T-helper 2 cell (primary cell): ENCODE measurements around the gene PDLIM1.

Experiments used
- DNase-seq, 5 experiments: peaks; one replicate each; pipeline versions ENCODE4 v3.0.0 to v3.0.0-alpha.2; 2012 to 2022

Gene PDLIM1

GRCh38 chr10:95314192-95314918, 23.6 kb upstream of the PDLIM1 start:
- DNase-seq: no peak

GRCh38 chr10:95312986-95313495, 22.2 kb upstream of the PDLIM1 start:
- no peak for DNase-seq

DNA sequence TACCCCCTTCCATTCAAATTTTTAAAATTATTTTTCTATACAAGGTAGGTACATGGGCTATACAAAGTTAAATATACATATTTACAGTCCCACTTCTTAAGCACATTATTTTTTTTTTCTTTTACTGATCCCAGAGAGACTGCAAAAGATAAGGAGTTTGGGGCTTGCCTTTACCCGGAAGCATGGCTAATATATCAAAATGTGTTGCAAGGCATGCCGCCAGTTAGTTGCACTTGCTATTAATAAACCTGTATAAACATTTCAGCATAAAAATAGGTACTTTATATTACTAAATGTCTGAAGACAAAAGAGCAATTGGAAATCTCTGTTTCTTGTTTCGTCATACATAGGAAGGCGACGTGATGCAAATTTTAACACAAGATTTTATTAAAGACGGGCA, 21.5 kb upstream of the PDLIM1 start:
- no peak for DNase-seq

- DNase-seq: no peak
Observed at GRCh38 chr10:95309958-95310357, 19.2 kb upstream of the PDLIM1 start.

GRCh38 chr10:95308389-95309302, 17.8 kb upstream of the PDLIM1 start:
- no peak for DNase-seq

DNA sequence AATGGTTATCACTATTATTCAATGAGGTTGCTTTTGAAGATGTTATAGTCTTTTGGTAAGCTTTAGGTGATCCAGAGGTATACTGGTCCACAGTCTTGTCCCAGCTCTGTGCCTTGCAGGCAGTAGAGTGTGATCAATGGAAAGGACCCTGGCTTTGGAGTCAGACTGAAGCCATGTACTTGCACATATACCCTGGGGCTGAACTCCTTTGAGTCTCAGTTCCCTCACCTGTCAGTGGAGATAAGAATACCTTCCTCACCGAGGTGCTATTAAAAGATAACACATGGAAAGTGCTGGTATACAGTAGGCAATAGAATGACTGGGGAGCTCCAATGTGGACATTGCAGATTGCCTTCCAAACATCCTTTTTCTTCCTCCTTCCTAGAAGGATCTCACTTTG, 16.0 kb upstream of the PDLIM1 start:
- DNase-seq: no peak

DNA sequence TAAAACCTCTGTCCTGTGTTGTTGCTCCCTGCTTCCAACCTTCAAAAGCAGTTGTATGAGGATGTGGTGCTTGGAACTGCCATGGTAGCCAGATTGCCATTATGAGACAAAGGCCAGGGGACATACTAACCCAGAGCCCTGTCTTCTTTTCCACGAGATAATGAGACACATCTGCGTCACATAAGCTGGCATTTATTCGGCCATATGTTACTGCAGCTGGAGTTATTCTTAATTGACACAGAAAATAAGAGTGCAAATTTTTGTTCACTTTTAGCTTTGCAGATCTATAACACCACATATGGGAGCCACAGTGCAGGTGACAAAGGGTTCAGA, 15.5 kb upstream of the PDLIM1 start:
- no peak for DNase-seq

GRCh38 chr10:95305606-95306317, 15.0 kb upstream of the PDLIM1 start:
- DNase-seq: no peak

DNA sequence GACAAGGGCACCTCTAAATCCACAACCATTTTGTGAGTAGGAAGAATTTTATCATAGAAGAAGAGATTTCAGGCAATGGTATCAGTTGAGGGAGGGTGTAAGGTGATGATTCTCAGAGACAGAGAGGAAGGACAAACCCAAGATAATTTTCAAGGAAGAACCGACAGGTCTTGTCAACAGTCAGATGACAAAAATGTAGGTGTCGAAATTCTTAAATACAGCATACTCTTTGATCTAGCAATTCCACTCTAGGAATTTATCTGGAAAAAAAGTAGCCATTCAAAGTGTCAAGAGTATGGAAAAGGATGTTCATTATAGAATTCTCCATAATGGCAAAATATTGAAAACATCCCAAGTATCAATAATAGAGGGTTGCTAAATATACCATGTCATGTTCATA, 14.2 kb upstream of the PDLIM1 start:
- DNase-seq: no peak

DNA sequence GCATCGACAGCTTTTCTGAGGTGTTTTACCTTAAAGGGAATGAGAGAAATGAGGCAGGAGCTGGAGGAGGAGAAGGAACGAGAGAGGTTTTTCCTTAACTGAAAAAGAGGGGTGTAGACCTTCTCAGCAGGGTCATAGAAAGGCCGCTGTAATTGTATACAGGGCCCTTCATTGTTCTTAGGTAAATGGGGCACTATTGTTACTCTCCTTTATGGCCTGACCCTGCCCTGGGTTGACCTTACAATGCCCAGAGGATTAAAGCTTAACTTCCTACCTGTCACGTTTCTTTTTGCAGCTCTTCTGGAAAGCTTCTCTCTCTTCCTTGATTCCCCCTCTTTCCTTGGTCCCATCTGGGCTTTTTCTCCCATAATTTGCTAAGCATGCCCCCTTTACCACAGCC, 13.7 kb upstream of the PDLIM1 start:
- DNase-seq: no peak

GRCh38 chr10:95303950-95304349, 13.1 kb upstream of the PDLIM1 start:
- no peak for DNase-seq

DNA sequence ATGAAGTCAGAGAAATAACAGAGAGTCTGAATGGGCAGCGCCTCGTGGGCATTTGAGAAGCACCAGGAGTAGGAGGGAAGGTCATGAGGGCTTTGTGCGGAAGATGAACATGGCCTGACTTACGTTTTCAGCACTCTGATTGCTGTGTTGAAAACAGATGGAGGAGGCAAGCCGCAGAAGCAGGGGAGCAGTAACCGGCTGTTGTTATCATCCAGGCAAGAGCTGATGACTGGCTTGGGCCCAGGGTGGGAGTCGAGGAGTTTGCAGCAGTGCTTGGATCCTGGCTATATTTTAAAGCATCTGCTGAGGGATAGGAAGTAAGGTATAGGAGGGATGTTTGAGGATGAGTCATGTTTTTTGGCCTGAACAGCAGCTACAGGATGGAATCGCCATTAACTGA, 12.7 kb upstream of the PDLIM1 start:
- DNase-seq: no peak

DNA sequence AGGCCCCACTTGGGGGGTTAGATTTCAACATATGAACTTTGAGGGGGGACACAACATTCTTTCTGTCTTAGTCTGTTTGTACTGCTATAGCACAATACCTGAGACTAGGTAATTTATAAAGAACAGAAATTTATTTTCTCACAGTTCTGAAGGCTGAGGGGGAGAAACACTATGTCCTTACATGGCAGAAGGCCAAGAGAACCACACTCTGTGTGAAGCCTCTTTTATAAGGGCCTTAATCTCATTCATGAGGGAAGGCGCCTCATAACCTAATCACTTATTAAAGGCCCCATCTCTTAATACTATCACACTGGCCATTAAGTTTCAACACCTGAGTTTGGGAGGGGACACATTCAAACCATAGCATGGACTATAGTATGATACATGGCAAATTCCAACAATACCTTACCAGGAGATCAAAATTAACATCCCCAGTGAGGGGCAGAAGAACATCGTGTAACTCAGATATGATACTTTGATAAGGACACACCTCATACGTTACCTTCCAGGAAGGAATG, 9.3 kb upstream of the PDLIM1 start:
- no peak for DNase-seq

DNA sequence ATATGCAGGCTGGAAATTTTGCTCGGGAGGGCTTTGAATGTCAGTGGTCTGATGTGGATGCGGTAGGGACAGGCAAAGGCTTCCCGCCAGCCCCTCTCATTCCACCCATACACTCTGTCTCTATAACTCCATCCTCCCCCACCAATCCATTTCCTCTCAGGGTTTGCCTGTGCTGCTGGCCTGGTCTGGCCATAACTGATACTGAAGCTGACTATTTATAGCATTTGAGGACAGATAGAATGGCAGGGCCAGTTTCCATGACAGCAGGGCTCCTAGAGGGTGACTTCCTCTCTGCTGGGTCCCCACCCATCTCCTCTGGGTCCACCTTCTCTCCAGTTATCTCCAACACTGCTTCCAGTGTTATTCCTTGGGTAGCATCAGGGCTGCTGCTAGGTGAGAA, 6.6 kb upstream of the PDLIM1 start:
- DNase-seq: no peak

GRCh38 chr10:95296764-95297163, 6.0 kb upstream of the PDLIM1 start:
- no peak for DNase-seq

DNA sequence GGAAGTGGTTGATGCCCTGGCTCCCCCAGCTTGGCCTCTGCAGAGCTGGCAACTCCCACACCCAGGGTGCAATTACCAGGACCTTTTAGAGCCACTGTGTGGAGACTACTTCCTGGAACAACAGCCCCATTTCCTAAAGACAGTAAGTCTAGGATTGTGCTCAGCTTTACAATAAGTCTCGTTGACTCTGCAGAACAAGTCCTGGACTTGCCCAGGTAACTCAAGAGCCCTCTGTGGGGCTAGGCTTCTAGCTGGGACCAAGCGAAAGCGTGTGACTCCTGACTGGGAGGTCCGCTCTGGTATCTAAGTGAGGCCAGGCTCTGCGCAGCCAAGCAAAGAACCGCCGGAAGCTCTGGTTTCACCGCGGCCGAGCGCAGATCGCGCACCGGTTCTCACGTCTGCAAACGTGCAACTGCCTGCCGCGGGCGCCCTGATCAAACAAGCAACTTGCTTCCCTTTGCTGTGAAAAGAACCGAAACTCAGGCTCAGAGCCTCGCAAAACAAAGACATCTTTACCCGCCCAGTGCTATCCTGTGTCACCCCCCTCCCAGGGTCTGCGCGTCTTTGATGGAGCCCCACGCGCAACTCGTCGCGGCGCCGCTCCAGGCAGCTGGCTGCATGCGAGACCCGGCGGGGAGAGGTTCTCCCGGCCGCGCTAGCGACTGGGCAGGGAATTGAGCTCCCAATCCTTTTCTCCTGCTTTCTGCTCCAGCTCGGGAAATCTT, 4.4 kb upstream of the PDLIM1 start:
- peak in 2 of 5 experiments; percentile 13 to 87 for DNase-seq

GRCh38 chr10:95293631-95294030, 2.8 kb upstream of the PDLIM1 start:
- no peak for DNase-seq

DNA sequence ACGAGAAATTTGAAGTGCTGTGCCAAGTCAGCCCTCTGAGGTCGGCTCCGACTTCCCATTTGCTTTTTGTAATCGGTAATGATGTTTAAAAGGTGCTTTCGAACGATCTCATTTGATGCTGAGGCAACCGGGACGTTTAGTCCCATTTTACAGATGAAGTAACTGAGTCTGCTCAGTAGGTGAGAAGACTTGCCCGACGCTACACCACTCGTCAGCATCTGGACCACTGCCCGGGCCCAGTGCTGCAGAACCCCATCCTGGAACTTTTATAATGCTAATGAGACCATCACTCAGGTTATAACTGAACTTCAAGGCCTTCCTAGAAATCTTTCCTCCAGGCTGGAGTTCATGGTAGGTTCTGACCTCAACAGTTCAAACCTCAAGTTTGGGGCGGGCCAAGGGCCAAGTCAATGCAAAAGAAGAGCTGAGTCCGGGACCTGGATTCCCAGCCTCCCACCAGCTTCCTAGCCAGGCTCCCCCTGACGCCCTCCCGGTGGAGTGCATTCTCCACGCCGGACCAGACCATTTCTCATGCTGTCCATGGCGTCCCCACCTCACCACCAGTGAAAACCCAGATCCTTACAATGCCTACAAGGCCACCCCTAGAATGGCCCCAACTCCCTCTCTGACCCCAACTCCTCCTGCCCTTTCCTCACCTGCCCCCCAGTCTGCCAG, 699 bp upstream of the PDLIM1 start:
- no peak for DNase-seq

DNA sequence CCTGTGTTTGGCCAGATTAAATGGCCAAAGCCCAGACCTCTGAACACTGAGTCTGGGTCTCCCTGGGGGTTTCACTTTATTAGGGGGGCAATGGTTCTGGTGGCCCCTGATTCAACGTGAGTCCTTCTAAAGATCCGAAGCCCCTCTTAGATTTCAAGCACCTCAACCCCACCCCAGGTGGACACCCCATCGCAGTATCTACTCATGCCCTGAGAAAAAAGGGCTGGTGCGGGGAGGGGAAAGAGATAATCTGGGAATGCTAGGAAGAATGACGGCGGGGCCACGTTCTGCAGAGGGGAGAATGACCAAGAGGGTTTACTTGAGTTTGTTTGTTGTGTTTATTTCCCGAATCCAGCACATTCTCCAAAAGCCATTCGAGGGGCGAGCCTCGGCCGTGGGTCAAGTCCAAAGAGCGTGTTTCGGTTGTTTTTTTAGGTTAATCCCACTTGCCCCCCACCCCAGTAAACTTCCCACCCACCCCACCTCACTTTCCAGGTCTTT, 832 bp downstream of the PDLIM1 start:
- DNase-seq: no peak

GRCh38 chr10:95289003-95289920, 1.5 kb downstream of the PDLIM1 start:
- no peak for DNase-seq

- DNase-seq: no peak
Observed at GRCh38 chr10:95288303-95288702, 2.5 kb downstream of the PDLIM1 start.
